K562 (cell line): ENCODE measurements around the gene TEAD4.

ENCODE experiments used
- ZNF175 ChIP-seq: fragments of 200-800 bp; sonication (Bioruptor generic); IDR thresholded peaks from 2 replicates; pipeline ENCODE4 v1.6.1; 2016; ENCODE audit warnings: low read depth, mild to moderate bottlenecking, missing genetic modification characterization, missing compliant biosample characterization
- TF ChIP-seq, protein P1 (sequence below), 3 experiments: IDR thresholded peaks in 2 of 3; conservative IDR thresholded peaks in 1 of 3; 2 replicates each; pipeline ENCODE4 v1.5.1; 2011 to 2012; ENCODE audit warnings: low read length in 3 of 3, mild to moderate bottlenecking in 3 of 3, control low read depth in 2 of 3, improper control_type of control experiment in 1 of 3, inconsistent platforms in 1 of 3, low read depth in 1 of 3, mixed read lengths in 1 of 3, moderate library complexity in 1 of 3; ENCODE audit not compliant: insufficient read depth in 2 of 3

DNA sequence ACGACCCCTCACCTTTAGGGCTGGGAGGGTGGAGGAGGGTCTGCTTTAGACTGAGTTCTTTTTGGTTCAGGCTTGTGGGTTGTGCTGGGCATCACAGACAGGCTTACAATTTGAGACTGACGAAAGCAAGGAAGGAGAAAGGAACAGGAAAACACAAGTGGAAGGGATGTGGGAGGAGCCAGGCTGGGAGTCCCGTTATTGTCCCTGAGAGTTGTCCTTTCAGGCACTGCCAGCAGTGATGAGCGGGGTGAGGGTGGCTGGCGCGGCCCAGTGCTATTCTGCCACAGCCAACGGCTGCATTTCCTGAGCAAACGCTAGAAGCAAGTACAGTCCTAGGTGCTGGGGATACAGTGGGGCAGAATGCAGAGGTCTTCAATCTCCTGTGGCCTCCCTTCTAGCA, 88.8 kb downstream of the TEAD4 start:
- TF ChIP-seq, protein P1, sequence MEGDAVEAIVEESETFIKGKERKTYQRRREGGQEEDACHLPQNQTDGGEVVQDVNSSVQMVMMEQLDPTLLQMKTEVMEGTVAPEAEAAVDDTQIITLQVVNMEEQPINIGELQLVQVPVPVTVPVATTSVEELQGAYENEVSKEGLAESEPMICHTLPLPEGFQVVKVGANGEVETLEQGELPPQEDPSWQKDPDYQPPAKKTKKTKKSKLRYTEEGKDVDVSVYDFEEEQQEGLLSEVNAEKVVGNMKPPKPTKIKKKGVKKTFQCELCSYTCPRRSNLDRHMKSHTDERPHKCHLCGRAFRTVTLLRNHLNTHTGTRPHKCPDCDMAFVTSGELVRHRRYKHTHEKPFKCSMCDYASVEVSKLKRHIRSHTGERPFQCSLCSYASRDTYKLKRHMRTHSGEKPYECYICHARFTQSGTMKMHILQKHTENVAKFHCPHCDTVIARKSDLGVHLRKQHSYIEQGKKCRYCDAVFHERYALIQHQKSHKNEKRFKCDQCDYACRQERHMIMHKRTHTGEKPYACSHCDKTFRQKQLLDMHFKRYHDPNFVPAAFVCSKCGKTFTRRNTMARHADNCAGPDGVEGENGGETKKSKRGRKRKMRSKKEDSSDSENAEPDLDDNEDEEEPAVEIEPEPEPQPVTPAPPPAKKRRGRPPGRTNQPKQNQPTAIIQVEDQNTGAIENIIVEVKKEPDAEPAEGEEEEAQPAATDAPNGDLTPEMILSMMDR (IDR thresholded peaks at IDR 0.05 in 2 of 3, conservative IDR thresholded peaks at IDR 0.05 in 1 of 3; ENCODE audit: insufficient read depth in 2 of 3, low read depth in 1 of 3, low read length in 3 of 3), result no peak
- TF ChIP-seq ZNF175 (CRISPR knock-in tag), result no peak
